PFSK-1 (cell line): Measurements from ENCODE around the gene EML1.

ENCODE experiments used
- POLR2AphosphoS5 ChIP-seq: IDR thresholded peaks from 2 replicates; pipeline ENCODE4 v1.6.1; 2012; ENCODE audit warnings: low read depth, mild to moderate bottlenecking, control low read depth, low read length, moderate library complexity
- SIN3A ChIP-seq: IDR thresholded peaks from 2 replicates; pipeline ENCODE4 v1.6.1; 2012; ENCODE audit warnings: mild to moderate bottlenecking, low read length, moderate library complexity, borderline replicate concordance; ENCODE audit not compliant: insufficient read depth
- TF ChIP-seq, protein P1 (sequence below), 2 experiments: IDR thresholded peaks; 2 replicates each; pipeline versions ENCODE4 v1.6.1 to v1.8.0; 2011 to 2012; ENCODE audit warnings: low read depth in 2 of 2, low read length in 2 of 2, control low read depth in 1 of 2, inconsistent platforms in 1 of 2, mild to moderate bottlenecking in 1 of 2, moderate library complexity in 1 of 2; ENCODE audit not compliant: insufficient read depth in 1 of 2

DNA sequence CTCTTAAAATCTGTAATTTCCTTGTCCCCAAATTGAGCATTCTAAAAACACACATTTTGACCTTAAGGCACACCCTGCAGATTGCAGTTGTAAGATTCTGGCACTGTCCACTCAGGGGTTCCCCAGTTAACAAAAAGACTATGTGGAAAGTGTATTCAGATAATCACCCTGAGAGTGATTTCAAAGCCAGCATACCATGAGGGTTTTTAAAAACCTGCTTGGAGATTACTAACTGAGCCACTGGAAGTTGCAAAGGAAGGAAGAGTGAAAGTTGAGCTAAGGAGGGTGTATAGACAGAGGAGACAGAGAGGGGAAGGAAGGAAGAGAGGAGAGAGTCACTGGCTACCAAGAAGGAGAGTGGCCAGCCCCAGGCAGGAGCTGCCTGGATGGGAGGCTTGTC is 82.6 kb downstream of the EML1 start:
- TF ChIP-seq, protein P1, sequence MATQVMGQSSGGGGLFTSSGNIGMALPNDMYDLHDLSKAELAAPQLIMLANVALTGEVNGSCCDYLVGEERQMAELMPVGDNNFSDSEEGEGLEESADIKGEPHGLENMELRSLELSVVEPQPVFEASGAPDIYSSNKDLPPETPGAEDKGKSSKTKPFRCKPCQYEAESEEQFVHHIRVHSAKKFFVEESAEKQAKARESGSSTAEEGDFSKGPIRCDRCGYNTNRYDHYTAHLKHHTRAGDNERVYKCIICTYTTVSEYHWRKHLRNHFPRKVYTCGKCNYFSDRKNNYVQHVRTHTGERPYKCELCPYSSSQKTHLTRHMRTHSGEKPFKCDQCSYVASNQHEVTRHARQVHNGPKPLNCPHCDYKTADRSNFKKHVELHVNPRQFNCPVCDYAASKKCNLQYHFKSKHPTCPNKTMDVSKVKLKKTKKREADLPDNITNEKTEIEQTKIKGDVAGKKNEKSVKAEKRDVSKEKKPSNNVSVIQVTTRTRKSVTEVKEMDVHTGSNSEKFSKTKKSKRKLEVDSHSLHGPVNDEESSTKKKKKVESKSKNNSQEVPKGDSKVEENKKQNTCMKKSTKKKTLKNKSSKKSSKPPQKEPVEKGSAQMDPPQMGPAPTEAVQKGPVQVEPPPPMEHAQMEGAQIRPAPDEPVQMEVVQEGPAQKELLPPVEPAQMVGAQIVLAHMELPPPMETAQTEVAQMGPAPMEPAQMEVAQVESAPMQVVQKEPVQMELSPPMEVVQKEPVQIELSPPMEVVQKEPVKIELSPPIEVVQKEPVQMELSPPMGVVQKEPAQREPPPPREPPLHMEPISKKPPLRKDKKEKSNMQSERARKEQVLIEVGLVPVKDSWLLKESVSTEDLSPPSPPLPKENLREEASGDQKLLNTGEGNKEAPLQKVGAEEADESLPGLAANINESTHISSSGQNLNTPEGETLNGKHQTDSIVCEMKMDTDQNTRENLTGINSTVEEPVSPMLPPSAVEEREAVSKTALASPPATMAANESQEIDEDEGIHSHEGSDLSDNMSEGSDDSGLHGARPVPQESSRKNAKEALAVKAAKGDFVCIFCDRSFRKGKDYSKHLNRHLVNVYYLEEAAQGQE (IDR thresholded peaks at IDR 0.05; ENCODE audit: insufficient read depth in 1 of 2, low read depth in 2 of 2, low read length in 2 of 2), result no peak
- no peak for TF ChIP-seq POLR2AphosphoS5
- no peak for TF ChIP-seq SIN3A
